ENCODE measurements around the gene DCUN1D4.

The DCUN1D4 gene

DNA sequence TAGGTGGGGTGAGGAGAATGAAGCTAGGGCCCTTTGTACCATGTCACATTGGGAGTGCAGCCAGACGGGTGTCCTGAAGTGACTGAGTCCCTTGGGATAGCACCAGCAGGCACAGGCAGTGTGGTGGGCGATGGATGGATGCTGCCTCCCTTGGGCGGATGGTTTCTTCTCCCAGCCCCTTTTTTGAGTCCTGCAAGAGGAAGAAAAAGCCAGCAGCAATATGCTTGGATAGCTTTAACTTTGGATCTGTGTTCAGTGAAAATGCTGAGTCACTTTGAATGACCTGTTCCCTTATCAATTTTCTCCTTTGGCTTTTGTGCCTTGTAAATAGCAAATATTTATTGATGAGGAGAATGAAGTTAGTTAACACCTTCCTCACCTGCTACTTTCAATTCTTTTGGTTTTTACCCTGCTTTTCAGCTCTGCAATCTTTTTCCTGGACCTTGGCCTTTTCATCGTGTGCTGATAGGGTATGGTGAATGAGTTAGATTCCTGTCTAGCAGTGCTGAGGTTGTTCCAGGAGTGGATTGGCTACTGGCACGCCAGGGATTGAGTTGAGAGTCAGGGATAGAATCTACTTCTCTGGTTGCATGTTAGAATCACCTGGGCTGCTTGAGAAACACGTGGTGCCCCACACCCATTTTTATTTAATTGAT, 10.2 kb downstream of the DCUN1D4 start:
- no peak for DNase-seq (ENCODE audit: low read depth, low spot score)

DNA sequence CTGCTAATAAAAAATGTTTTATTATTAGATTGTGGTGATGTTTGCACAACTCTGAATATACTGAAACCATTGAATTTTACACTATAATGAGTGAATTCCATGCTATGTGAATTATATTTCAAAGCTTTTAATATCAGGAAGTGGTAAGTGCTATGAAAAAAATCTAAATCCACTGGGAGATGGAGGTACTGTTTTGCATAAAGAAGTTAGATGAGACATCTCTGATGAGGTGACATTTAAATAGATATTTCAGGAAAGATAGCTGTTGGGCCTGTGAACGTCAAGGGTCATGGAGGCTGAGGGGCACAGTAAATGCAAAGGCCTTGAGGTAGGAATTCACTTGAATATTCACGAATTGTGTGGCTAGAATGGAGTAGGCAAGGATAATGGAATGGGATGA, 12.3 kb downstream of the DCUN1D4 start:
- no peak for DNase-seq (ENCODE audit: low read depth, low spot score)

DNA sequence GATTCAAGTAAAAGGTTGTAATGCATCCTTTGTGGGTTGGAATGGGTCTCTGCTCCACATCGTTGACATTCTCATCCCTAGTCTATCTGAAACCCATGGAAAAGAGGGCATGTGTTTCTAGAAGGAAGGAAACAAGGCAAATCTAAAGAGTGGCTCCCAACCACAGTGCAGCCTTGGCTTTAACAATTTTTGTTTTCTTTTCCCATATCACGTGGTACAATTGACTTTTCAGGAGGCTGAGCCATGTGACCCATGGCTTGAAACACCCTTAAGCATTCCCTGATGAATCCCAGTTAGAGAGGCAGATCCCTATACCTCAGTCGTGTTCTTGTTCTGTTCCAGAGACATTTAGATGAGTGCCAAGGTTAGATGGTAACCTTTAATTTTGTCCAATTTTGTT, 12.8 kb downstream of the DCUN1D4 start:
- no peak for DNase-seq (ENCODE audit: low read depth, low spot score)

DNA sequence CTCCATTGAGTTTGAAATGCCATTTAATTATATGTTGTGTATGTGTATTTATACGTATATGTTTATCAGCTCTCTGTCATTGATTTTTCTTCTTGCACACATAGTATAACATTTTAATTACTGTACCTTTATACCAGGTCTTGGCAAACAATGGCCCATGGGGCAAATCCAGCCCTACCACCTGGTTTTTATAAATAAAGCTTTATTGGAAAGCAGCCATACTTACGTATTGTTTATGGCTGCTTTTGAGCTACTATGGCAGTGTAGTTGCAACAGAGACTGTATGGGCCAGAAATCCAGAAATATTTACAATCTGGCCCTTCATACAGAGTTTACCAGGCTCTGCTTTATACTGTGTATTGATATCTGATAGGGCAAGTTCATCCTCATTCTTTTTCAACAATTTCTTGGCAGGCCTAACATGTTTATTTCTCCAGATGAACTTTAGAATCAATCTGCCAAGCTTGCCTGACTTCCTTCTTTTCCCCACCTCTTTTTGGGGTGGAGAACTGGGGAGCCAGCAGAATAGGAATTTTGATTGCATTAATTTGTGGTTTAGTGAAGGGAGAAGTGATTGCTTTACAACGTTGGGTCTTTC, 15.8 kb downstream of the DCUN1D4 start:
- DNase-seq (ENCODE audit: low read depth, low spot score): no peak

DNA sequence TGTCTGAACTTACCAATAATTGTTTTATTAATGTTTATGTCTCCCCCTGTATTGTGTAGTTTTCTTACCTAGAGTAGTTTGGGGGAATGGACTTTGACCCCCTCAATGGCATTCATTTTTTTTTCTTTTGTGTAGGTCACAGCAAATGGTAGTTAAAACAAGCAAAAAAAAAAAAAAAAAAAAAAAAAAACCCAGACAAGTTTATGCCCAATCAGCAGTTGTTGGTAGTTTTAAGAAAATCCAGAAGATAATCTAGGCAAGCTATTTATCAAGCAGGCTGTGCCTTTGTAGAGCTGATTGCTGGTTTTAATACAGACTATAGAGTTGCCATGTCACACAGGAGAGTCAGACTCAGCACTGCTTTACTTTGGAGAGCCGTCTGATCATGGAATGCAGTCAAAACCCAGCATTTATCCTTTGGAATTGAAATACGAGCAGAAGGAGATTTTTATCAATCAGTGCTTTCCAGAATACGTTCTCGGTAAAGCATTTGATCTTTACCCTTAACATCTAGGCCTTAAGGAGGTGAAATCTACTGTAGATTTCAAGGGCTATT, 16.6 kb downstream of the DCUN1D4 start:
- DNase-seq (ENCODE audit: low read depth, low spot score): no peak

DNA sequence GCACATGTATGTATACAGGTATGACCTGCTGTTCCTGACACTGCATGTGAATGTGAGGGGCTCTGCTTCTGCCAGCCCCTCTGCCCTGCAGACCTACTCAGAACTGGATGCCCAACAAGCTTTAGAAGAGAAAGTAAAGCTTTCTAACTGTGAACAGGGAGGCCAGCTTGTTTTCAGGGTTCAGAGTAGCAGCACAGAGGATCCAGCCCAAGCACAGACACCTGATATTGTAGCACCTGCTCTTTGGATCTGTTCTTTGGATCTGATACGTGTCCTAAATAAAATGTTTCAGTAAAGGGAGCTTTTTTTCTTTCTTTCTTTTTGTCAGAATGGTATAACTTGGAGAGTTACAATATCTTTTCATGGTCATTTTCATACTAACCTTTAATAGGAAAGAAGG, 19.2 kb downstream of the DCUN1D4 start:
- no peak for DNase-seq (ENCODE audit: low read depth, low spot score)

DNA sequence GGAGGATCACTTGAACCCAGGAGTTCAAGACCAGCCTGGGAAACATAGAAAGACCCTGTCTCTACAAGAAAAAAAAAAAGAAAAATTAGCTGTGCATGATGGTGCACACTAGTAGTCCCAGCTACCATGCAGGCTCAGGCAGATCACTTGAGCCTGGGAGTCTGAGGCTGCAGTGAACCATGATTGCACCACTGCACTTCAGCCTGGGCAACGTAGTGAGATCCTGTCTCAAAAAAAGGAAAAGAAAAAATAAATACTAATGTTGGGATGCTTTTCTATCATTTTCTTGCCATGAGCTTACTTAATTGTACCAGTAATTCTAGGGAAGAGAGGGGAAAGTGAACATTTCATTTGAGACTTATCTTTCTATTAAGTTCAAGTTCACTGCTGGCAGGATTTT, 19.8 kb downstream of the DCUN1D4 start:
- DNase-seq (ENCODE audit: low read depth, low spot score): no peak

DNA sequence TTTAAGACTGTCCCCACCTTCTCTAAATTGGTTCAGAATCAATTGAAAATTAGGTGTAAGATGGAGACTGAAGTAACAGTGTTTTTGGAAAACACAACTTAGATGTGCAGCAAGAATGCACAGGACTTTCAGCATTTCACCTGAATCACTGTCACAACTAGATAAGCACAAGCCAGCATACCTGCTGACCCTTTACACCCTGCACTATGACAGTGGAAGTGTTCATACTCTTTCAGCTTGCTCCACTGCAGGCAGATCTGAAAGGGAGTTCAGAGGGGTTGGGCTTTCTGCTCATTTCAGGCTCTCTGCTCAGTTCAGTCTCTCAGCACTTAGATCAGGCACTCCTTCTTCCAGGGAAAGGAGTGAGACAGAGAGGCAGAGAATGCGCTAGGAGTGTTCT, 22.8 kb downstream of the DCUN1D4 start:
- DNase-seq (ENCODE audit: low read depth, low spot score): no peak

DNA sequence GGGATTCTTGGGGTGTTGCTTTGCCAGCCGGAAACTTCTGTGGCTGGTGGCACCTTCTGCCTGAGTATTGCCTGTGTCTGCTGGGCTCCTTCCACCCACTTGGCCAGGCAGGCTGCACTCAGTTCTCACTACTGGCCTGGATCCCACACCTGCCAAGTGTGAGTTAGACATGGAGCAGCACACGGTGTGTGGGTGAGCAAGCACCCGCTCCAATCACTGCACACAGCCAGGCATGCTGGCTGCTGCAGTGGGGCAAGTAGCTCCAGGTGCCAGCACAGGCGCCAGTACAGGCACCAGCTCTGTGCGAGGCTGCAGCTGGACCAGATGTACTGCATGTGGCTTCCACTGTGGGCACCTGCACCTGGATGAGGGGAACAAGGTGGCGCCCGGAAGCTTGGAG, 23.9 kb downstream of the DCUN1D4 start:
- DNase-seq (ENCODE audit: low read depth, low spot score): no peak

DNA sequence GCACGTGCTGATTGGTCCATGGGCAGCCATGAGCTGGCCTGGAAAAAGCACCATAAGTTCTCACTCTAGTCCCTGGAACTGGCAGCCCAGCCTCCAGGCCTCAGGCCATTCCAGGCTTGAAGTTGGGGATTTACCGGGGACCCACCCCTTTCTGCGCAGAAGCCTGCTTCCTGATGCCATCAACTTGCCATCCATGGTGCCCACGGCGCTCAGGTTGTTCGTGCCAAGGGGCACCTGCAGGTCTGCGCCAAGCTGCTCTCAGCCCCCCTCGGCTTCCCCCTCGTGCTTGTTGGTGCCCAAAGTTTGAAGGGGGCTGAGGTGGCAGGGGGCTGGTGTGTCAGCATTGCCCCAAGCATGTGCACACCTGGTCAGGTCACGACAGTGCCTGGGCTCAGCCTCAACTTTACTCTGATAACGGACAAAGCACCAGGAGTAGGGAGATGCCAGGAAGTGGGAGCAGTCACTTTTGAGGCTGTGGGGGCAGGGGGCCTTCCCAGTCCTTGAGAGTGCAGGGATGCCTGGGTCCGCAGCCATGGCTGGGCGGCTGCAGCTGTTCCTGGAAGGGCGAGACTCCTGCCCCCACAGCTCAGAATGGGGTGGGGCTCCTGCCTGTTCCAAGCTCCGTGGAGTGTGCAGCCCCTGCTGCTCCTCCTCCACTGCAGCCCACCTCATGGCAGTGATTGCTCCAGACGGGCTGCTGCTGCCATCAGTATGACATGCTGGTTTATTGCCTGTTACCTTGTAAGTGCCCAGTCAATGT, 24.9 kb downstream of the DCUN1D4 start:
- no peak for DNase-seq (ENCODE audit: low read depth, low spot score)

DNA sequence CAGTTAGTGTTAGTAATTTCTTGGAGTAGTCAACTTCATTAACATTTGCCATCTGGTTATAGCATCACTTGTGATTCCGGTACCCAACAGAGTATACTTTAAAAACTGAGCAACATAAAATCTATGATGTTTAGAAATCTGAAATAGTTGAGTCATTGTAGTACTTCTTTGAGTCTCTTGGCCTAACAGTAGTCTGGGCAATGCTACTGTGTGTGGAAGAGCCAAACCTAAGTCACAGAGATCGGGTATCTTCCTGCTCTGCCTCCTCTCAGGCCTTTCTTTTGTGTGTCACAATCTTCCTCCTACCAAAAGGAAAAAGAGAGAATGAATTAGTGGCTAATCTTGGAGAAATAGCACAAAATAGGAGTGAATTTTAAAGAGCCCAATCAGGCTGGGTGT, 25.5 kb downstream of the DCUN1D4 start:
- DNase-seq (ENCODE audit: low read depth, low spot score): no peak

DNA sequence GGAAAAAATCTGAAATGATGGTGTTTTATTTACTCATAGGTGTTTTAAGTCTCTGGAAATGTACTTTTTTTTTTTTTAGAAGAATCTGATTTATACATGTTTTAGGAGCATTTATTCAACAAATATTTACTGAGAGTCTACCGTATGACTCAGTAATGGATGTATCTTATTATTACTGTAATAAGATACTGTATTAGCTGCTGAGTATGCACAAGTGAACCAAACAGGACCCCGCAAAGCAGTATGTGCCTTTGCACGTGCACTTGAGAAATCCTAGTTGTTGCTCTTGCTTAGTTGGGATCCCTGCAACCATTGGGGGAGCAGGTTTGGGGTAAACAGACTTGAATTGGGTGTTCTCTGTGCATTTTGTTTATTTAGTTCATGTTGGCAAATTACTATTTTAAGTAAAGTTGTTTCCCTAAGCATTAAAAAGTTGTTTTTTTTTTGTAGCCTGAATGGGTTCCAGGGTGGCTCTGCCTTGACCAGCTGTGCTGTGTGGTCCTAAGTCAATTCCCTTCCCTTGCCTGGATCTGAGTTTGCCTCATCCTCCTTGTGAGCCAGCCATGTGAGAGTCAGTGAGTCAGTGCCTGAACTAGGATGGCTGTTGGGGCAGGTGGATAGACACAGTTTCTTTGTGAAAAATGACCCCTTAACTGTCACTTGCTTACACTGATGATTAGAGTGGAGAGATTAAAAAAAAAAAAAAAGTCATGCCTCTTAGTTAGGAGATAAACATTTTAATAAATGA, 27.7 kb downstream of the DCUN1D4 start:
- DNase-seq (ENCODE audit: low read depth, low spot score): peak; percentile 32

DNA sequence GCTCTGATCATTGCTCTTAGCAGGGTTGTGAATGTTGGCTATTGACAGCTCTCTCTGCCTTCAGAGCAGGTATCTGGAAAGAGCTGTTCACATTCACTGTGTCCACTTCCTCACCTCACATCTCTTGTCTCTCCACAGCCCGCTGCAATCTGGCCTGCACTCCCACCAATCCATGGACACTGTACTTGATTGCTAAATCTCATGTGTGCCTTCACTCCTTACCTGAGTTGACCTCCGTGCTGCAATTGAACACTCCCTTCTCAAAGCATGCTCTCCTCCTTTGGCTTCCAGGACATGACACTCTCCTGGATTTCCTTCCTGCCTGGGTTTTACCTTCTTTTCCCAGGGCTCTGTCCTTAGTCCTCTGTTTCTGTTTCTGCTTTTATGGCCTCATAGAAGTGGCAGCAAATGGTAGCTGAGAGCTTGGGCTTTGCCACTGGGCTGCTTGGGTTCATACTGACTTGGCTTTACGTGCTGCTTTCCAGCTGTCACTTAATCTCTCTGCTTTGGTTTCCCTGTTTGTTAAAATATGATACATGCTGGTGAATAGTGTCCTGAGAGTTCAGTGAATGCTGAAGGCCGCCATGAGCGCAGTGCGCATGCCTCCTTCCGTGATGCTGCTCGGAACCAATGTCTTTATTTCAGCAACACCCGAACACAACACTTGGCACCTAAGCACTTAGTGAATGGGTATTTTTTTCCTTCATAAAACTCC, 29.5 kb downstream of the DCUN1D4 start:
- no peak for DNase-seq (ENCODE audit: low read depth, low spot score)

DNA sequence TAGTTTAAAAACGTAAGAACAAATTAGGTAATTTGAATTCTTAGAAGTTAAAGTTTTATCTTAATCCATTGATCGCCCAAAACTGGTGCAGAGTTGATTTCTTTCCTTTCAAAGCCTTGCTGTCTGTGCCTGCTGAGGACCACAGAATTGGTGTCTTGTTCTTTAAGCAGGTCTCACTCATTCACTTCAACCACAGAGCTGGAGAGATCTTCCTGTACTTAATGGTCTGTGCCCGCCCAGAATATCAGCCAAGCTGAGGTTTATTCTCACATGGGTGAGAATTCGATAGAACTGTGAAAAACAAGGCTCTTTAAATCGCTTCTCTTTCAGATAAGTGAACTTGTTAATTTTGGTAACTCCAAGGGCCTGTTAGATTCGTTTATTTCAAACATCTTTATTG, 31.6 kb downstream of the DCUN1D4 start:
- no peak for DNase-seq (ENCODE audit: low read depth, low spot score)

DNA sequence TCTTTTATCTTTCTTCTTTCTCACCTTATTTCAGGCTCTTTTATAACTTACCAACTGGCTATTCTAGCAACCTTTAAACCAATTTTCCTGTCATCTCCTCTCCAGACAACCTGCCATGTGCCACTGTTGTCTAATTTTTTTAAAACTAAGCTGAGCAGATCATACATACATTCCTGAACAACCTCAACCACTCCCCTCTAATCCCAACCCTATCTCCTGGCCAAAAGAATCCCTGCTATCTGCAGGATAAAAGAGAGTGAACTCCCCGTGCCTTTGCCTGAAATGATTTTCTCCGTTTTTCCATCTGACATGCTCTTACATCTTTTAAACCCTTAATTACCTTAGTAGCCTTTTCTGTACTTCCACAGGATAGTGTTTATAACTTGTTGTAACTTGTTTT, 35.5 kb downstream of the DCUN1D4 start:
- DNase-seq (ENCODE audit: low read depth, low spot score): no peak

DNA sequence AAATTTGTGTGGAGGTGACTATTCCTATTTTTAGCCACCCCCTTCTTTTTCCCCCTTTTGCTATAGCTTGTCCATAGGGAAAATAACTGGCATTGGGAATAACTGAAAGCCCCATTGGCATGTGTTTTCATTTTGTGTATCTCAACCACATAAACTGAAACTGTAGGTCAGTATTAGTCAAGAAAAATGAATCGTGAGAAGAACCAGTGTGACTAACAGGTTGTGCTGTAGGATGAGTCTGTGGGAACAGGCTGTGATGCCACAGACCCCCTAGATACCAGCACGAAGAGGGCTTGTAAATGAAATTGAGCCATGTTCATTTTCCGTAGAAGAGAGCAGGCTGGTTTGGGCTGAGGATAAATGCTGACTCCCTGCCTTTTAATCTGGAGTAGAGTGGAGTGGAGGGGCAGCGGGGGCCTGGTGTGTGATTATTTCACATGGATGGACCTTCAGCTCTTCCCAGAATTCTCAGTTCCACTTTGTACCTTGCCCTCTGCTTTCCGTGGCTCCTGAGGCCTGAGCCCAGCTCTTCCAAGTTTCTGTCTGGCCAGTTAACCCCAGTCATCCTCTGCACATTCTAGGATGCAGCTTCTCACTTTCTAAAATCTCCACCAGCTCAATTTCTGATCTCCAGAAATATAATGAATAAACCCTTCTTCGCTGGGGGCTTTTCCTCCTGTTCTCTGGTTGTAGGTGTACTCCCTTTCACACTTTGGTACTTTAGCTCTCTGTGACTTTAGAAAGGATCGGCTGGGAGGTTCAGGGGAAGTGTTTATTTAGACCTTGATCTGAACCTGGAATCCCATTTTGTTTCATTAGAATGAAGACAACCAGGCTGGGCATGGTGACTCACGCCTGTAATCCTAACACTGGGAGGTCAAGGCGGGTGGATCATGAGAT, 37.3 kb downstream of the DCUN1D4 start:
- no peak for DNase-seq (ENCODE audit: low read depth, low spot score)

DNA sequence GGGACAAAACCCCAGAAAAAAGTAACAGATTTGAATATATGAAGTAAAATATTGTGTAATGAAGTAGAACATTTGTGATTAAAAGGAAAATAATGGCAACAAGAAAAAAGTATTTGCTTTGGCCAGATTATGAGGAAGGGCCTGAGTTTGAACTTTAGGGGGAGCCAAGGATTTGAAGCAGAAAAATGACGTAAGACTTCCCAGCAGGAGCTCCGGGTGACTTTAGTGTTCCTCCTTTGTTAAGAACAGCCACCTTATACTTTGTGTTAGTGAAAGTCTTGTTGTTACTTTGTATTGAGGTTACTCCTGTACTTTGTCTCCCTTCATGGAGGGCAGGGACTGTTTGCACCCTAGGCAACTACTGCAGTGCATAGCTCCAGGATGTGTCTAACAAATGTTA, 41.1 kb downstream of the DCUN1D4 start:
- no peak for DNase-seq (ENCODE audit: low read depth, low spot score)

DNA sequence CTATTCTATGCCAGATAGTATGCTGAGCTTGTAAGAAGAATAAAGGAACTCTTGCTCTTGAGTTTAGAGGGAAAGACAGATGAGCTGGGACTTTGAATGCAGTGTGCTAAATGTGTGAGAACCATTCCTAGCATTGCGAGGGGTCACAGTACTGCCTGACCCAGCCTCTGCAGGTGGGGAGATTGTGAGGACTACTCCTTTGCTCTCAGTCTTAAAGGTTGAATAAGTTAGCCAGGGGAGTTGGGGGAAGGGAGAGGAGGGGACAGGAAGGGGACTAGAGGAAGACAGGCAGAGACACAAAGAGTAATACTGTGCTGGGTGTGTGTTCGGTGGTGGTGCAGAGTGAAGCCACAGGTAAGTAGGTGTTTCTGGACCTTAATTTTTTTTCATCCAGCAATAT, 41.7 kb downstream of the DCUN1D4 start:
- no peak for DNase-seq (ENCODE audit: low read depth, low spot score)

DNA sequence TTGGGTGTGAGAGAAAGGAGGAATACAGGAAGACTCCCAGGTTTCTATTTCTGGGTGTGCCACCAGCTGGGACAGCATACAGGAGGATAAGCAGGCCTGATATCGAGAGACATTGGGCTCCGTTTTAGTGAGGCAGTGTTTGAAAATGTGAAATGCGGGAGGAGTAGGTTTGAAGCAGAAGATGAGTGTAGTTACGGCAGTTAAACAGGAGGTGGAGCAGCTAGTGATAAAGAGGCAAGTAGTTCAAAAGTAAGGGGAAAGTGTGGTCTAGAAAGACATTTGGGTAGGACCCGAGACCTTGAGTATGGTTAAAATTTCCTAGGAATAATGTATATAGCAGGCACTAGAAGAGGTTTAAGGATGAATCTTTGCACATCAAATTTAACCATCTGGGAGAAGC, 42.4 kb downstream of the DCUN1D4 start:
- DNase-seq (ENCODE audit: low read depth, low spot score): no peak

DNA sequence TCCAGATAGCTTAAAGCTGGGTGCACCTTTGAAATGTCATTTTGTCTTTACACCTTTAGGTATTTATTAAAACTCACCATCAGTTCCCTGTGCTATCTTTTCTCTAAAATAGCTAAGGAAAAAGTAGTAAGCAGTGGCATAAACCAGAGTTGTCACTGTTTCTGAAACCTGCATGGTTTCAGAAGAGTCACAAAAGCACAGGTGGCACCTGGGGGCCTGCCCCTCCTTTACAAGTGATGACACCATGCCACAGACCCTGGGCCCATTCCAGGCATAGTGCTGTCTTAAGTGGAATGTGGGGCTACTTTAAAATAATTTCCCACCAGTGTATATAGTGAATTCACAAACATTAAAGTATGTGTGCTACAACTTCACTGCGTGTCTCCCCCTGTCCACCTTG, 47.8 kb downstream of the DCUN1D4 start:
- DNase-seq (ENCODE audit: low read depth, low spot score): no peak

Data from smooth muscle cell of the brain vasculature (primary cell).